Activated T-cell treated with anti-CD3 and anti-CD28 coated beads for 1 hour (primary cell): ENCODE data around the gene LDLRAD1.
"Not testable (repeated sequence)": the region's sequence is repeated elsewhere in the genome, so short reads cannot be mapped to it uniquely, and the experiment has no call there.

Experiments
- DNase-seq: peaks from one replicate; pipeline ENCODE4 v3.0.0-alpha.2; 2020; ENCODE audit warnings: low read depth

The LDLRAD1 gene

DNA sequence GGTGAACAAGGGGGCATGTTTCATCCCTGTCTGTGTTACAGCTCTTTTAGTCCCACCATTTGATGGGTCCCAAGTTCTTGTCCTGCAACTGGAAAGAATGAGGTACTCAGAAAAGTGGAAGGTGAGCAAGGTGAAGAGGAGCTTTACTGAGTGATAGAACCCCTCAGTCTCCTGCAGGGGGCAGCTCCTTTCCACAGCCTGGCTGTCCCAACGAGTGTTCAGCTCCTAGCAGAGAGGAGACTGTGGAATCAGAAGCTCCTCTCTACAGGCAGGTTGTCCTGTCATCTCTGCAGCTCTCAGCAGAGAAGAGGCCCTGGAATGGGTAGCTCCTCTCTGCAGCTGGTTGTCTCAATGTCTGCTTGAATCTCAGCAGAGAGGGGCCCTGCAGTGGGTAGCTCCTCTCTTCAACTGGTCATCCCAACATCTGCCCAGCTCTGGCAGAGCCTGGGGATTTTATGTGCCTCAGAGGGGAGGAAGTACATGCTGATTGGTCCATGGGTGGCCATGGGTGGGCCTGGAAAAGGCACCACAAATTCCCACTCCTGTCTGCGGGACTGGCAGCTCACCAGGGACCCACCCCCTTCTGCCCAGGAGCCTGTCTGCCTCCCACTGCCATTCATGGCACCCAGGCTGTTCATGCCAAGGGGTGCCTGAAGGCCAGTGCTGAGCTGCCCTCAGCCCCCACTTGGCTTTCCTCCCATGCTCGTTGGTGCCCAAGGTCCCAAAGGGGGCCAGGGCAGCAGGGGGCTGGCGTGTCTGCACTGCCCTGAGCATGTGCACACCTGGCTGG, 25.7 kb downstream of the LDLRAD1 start:
- no peak for DNase-seq

DNA sequence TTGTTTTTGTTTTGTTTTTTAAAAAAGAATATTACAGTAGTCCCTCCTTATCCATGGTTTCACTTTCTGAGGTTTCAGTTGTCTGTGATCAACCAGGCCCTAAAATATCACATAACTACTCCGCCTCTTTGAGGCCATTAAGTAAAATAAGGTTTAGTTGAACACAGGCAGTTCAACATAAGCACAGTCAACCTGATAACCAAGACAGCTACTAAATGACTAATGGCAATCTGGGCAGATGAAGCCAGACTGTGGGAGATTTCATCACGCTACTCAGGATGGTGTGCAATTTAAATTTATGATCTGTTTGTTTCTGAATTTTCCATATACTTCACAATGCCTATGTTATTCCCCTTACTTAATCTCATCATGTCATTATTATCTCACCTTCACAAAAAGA, 30.1 kb downstream of the LDLRAD1 start:
- DNase-seq = no peak

DNA sequence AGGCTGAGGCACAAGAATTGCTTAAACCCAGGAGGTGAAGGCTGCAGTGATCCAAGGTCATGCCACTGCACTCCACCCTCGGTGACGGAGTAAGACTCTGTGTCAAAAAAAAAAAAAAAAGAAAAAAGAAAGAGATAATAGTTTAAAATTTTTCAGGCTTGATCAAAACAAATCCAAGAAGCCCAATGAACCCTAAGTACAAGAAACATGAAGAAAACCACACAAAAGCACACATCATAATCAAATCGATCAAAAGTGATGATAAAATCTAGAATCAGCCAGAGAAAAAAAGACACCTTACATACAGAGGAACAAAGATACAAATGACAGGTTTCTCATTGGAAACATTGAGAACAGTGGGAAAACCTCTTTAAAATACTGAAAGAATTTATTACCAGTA, 31.5 kb downstream of the LDLRAD1 start:
- no peak for DNase-seq

DNA sequence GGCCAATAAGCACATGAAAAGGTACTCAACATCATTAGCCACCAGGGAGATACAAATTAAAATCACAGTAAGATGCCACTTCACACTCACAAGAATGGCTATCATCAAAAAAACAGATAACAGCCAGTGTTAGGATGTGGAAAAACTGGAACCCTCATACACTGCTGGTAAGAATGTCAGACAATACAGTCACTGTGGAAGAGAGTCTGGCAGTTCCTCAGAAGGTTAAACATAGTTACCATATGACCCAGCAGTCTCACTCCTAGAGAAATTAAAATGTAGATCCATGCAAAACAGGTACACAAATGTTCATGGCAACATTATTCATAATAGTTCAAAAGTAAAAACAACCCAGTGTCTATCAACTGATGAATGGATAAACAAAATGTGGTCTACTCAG, 33.3 kb downstream of the LDLRAD1 start:
- DNase-seq = no peak

DNA sequence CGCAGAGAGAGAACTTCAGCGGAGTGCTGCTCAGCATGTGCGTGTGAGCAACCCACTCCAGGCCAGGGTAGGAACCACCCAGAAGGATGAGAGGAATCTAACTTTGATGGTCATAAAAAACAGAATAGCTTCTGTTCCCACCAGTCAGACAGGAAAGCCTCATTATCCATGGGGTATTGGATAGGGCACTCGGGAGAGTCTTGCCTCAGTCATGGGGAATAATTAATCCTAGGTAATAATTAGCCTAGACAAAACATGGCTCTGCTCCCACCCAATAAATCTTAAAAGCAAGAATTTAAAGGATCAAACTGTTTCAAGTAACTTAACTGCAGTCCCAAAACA, 35.3 kb downstream of the LDLRAD1 start:
- DNase-seq = no peak

DNA sequence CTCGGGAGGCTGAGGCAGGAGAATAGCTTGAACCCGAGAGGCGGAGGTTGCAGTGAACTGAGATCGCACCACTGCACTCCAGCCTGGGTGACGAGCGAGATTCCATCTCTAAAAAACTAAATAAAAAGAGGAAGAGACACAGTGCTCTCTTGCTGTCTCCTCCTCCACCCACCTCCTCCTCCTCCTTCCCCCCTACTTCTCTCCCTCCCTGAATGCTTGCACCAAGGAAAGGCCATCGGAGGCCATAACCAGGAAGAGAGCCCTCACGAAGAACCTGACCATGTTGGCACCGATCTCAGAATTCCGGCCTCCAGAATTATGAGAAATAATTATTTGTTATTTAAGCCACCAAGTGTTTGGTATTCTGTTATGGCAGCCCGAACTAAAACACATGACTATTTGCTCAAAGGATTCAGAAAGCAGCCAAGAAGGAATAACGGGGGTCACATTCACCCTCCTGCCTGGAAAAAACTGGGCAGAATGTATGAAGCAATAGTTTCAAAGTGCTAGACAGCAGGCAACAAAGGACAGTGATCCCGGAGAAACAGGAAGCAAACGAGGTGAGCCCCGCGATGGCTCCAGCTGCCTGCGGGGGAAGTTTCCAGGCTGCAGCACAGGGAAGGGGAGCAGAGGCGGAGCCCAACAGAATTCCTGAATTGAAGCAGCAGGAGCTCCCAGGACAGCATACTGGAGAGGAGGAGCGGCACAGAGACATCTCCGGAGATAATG, 35.8 kb downstream of the LDLRAD1 start:
- no peak for DNase-seq

DNA sequence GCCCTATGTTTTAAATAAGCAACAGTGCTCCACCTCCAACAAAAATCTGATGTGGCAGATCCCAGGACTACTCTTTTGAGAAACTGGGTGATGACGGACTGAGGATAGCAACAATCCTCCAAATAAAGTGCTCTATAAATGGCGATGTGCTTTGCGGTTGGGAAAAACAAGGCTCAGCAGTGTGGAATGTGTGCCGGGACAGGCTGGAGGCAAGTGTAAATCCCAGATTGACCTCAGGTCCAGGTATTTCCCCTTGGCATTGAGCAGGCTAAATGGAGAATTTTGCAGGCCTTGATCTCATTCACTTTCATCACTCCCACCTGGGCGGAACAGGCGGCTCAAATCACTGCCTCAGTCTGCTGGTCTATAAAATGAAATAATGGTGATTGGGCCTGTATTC, 36.8 kb downstream of the LDLRAD1 start:
- no peak for DNase-seq

DNA sequence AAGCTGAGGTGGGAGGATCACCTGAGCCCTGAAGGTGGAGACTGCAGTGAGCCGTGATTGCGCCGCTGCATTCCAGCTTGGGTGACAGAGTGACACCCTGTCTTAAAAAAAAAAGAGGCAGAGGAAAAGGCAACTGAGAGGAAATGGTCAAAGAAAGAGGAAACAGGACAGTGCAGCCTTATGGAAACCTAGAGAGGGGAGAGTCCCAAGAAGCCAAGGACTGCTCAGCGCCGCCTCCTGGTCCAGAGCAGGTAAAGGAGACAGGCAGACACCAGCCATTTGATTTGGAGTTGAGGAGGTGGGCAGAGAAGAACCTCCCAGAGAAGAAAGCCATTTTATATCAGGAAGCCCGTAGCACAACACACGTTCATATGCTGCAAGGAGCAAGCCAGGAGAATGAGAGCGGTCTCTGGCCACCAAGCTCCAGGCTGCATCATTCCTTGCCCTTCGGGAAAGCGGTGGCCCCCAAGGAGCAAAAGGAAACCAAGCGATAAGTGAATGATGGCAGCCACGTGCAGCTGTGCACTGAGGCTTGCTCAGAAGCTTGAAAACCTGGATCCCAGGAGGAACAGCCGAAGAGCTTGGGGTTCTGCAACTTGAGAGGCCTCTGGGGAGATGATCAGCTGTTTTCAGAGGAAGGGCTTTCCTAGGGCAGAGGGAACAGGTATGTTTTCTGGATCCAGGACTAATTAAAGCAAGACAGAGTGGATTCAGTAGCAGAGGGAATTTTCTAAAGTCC, 38.1 kb downstream of the LDLRAD1 start:
- no peak for DNase-seq

DNA sequence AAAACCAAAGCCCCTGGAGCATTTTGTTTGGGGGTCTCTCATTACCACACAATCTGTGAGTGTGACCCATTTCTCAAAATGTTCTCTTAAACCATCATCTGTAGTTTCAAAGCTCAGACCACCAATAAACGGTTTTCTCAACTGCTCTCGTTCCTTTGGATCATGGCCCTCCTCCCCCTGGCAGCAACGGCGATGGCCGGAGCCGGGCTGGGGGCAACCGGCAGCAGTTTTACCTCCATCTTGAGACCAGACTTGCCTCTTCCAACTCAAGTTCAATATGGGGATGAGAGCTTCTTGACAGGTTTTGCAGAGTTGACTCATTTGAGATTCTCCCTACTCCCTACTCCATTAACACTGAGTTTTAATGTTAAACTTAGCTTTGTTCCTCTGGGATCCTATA, 42.1 kb downstream of the LDLRAD1 start:
- no peak for DNase-seq

DNA sequence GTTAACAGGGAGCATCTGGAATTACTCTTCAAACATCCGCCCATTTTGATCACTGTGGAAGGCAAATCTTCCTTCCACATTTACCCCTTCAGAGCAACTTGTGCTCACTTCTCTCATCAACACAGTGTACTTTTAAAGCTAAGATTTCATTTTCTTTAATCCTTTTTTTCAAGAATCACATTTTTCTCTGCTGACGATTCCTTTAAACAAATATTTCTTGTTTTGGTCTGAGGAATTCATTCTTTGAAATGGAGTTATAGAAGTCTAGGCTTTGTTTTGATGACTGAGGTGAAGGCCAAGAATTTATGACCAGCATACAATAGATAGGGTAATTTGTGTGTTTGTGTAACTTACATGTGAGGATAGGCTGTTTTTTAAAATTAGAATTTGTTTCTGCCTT, 46.3 kb downstream of the LDLRAD1 start:
- DNase-seq = no peak

DNA sequence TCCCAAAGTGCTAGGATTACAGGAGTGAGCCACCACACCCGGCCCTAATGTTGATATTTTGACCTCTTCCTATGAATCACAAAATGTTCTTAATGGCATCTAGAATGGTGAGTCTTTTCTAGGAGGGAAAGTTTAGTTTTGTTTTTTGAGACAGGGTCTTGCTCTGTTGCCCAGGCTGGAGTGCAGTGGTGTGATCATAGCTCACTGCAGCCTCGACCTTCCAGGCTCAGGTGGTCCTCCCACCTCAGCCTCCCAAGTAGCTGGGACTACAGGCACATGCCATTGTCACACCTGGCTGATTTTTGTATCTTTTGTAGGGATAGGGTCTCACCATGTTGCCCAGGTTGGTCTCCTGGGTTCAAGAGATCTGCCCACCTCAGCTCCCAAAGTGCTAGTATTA, 48.7 kb downstream of the LDLRAD1 start:
- DNase-seq = not testable (repeated sequence)

DNA sequence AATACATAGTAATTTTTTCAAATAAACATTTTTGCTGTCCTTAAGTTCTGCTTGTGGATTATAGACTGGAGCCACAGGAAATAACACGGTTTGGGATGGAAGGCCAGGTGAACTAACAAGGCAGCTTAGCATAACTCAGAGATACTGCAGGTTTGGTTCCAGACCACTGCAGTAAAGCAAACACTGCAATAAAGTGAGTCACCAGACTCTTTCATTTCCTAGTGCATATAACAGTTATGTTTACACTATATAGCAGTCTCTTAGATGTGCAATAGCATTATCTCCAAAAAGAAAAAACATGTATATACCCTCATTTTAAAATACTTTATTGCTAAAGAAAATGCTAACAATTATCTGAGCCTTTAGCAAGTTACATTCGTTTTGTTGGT, 49.9 kb downstream of the LDLRAD1 start:
- DNase-seq = no peak

DNA sequence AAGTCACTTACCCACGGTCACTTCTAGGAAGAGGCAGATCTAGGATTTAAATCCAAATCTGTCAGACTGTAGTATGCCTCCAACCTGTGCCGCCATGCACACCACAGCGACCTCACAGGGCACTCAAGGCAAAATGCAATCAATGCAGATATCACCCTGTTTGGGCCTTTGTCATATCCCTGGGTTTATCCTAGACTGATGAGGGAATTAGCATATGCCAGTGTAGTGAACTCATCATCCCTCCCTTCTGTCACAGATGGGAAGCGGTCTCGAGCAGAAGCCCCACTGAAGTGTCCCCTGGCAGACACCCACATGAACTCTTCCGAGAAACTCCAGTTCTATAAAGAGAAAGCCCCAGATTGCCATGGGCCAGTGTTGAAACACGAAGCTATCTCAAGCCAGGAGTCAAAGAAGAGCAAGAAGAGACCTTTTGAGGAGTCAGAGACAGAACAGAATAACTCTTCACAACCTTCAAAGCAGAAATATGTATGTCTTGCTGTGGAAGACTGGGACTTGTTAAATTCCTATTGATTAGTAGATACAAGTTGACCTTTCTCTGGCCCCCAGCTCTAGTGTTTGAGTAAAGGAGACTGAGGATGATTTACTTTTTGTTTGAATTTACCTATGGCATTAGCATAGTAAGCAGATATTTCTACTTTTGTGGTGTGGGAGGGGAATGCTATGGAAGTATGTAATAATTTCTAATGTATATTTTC, 50.4 kb downstream of the LDLRAD1 start:
- DNase-seq = no peak

DNA sequence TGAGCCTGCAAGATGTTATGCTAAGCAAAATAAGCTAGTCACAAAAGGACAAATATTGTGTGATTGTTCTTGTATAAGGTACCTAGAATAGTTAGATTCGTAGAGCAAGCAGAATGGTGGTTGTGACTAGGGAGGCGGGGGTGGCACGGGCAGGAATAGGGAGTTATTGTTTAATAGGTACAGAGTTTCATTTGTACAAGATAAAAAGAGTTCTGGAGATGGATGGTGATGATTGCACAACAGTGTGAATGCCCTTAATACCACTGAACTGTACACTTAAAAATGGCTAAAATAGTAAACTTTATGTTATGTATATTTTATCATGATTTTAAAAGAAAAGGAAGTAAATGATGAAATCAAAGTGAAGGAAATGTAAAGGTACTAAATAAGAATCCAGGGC, 51.2 kb downstream of the LDLRAD1 start:
- DNase-seq = no peak

DNA sequence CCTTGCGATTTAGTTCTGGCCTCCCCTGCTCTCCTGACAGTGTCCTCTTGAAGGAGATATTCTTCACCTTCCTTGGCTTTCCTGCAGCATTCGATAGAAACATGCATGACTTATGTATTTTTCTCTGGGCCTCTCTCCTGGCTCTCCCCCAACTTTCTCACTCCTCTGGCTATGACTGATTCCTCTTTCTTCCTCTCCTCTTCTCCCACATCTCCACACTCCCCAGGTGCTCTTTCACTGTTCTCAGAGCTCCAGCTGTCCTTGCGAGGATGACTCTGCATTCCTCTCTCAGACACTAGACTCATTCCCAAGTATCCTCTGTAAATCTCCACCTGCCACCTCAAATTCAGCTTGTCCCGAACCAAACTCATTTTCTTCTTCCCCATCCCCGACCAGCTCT, 53.9 kb downstream of the LDLRAD1 start:
- DNase-seq = no peak

DNA sequence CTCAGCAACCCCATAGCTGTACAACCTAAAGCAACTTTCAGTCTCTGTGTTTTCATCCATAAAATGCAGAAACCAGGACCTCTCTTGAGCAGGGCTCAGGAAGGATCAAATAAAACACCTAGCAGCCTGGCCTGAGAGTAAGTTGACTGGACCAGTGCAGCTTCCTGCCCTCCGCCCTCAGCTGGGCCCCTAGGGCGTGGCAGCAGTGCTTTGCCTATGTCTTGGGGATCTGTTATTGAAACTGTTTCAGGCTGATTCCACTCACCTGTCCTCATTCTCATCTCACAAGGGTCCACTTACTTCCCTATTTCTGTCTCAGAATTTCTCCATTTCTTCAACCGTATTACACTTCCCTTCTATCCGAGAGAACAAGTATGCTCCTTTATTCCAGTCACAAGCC, 54.5 kb downstream of the LDLRAD1 start:
- no peak for DNase-seq

DNA sequence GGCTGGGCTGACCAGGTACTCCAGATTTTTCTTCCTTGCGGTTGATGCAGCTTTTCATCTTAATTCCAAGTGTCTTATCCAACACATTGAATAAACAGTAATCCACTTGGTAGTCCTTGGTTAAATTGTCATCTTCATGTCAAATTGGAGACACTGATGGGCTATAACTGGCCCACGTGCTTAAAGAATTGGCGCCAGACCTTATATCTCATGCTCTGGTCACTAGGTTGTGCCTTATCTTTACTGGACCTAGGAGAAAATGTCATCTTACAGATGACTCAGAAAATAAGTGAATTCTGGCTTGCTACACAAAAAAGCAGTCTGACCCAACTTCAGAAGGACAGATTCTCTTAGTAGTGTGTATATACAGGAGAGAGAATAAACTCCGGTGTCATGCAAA, 55.6 kb downstream of the LDLRAD1 start:
- DNase-seq = no peak

DNA sequence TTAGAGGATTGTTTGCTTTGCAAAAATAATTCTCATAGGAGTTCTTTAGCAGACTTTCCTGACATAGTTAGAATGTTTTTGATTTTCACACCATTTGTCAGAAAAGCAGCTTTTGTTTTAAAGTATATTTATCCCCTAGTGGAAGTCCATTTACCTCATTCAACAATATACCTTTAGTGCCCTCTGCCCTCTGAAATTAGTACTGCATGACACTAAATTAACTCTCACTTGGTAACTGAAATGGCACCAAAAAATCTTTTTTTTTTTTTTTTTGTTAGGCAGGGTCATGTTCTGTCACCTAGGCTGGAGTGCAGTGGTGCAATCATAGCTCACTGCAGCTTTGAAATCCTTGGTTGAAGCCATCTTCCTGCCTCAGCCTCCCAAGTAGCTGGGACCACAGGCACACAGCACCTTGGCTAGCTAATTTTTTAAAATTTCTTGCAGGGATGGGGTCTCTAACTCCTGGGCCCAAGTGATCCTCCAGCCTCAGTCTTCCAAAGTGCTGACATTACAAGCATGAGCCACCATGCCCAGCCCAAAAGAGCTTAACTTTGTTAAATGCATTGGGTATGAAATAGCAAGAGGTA, 58.2 kb downstream of the LDLRAD1 start:
- no peak for DNase-seq
